HepG2 (cell line): Measurements from ENCODE around the gene A2ML1.

ENCODE experiments used
- CTCF ChIP-seq: sonication (generic); formaldehyde crosslinking; IDR thresholded peaks from 2 replicates; pipeline ENCODE4 v1.5.0; 2020; ENCODE audit warnings: mild to moderate bottlenecking, missing genetic modification reagents, moderate library complexity
- GMEB2 ChIP-seq: IDR thresholded peaks from 2 replicates; pipeline ENCODE4 v1.6.1; 2016; ENCODE audit warnings: missing biosample characterization, missing genetic modification reagents, low read depth
- KLF15 ChIP-seq: sonication (generic); formaldehyde crosslinking; IDR thresholded peaks from 2 replicates; pipeline ENCODE4 v1.8.1; 2023; ENCODE audit warnings: borderline replicate concordance, mild to moderate bottlenecking, inconsistent platforms, missing genetic modification reagents, mixed read lengths
- MAF1 ChIP-seq: sonication (generic); formaldehyde crosslinking; IDR thresholded peaks from 2 replicates; pipeline ENCODE4 v1.5.0; 2020; ENCODE audit warnings: missing genetic modification reagents, borderline replicate concordance
- MAFK ChIP-seq, 2 experiments: IDR thresholded peaks in 1 of 2; conservative IDR thresholded peaks in 1 of 2; 2 replicates each; pipeline ENCODE4 v1.6.1; 2011; ENCODE audit warnings: improper control_type of control experiment in 2 of 2, low read length in 2 of 2
- MXD4 ChIP-seq: IDR thresholded peaks from 2 replicates; pipeline ENCODE4 v1.6.1; 2016; ENCODE audit warnings: mild to moderate bottlenecking, missing biosample characterization, missing genetic modification reagents
- NR2F6 ChIP-seq, 2 experiments: IDR thresholded peaks; 2 replicates each; pipeline ENCODE4 v1.6.1; 2016; ENCODE audit warnings: antibody characterized with exemption in 1 of 2, mild to moderate bottlenecking in 1 of 2
- REST ChIP-seq, 2 experiments: IDR thresholded peaks; 2 replicates each; pipeline ENCODE4 v1.6.1; 2011 to 2012; ENCODE audit warnings: low read length in 2 of 2, borderline replicate concordance in 1 of 2, low read depth in 1 of 2, mild to moderate bottlenecking in 1 of 2, moderate library complexity in 1 of 2
- SETDB1 ChIP-seq: sonication (generic); formaldehyde crosslinking; IDR thresholded peaks from 2 replicates; pipeline ENCODE4 v1.5.1; 2020; ENCODE audit warnings: missing genetic modification reagents, mild to moderate bottlenecking, borderline replicate concordance
- SMC3 ChIP-seq: IDR thresholded peaks from 2 replicates; pipeline ENCODE4 v1.6.1; 2011; ENCODE audit warnings: low read length, improper control_type of control experiment
- ZBTB39 ChIP-seq: sonication (generic); formaldehyde crosslinking; IDR thresholded peaks from 2 replicates; pipeline ENCODE4 v1.5.0; 2020; ENCODE audit warnings: missing genetic modification reagents
- ZIK1 ChIP-seq: sonication (generic); formaldehyde crosslinking; IDR thresholded peaks from 2 replicates; pipeline ENCODE4 v1.5.0; 2020; ENCODE audit warnings: mild to moderate bottlenecking, low read depth, missing genetic modification reagents, borderline replicate concordance
- ZSCAN22 ChIP-seq: sonication (generic); formaldehyde crosslinking; IDR thresholded peaks from 2 replicates; pipeline ENCODE4 v1.4.0; 2020; ENCODE audit warnings: mild to moderate bottlenecking, missing genetic modification reagents
- ZZZ3 ChIP-seq: sonication (generic); formaldehyde crosslinking; IDR thresholded peaks from 2 replicates; pipeline ENCODE4 v1.4.0; 2020; ENCODE audit warnings: missing genetic modification reagents, mild to moderate bottlenecking, borderline replicate concordance

- no peak for TF ChIP-seq SETDB1 (CRISPR knock-in tag)
- no peak for TF ChIP-seq NR2F6 (IDR thresholded peaks at IDR 0.05)
- TF ChIP-seq NR2F6 (CRISPR knock-in tag; IDR thresholded peaks at IDR 0.05): no peak
- TF ChIP-seq CTCF (CRISPR knock-in tag): no peak
- TF ChIP-seq MAF1: no peak
- no peak for TF ChIP-seq KLF15 (CRISPR knock-in tag)
- no peak for TF ChIP-seq ZIK1 (CRISPR knock-in tag)
- no peak for TF ChIP-seq SMC3
- TF ChIP-seq REST (IDR thresholded peaks at IDR 0.05; ENCODE audit: borderline replicate concordance in 1 of 2, low read depth in 1 of 2, low read length in 2 of 2): no peak
- TF ChIP-seq GMEB2: no peak
- no peak for TF ChIP-seq MAFK (conservative IDR thresholded peaks at IDR 0.05 in 1 of 2, IDR thresholded peaks at IDR 0.05 in 1 of 2; ENCODE audit: low read length in 2 of 2)
- TF ChIP-seq ZSCAN22 (CRISPR knock-in tag): no peak
- no peak for TF ChIP-seq MXD4
- no peak for TF ChIP-seq ZZZ3
- no peak for TF ChIP-seq ZBTB39
Observed at GRCh38 chr12:8867009-8867408, 44.6 kb downstream of the A2ML1 start.
